ENCODE data around the gene RNGTT. TPM values are rescaled to one million over a fixed set of nuclear protein-coding genes. Genes with fewer than 3 reads are reported as not detected.

The RNGTT gene
- total RNA-seq, 3 donors from 2014 or later: 9.1 to 30.3 (median 22.6) TPM

DNA sequence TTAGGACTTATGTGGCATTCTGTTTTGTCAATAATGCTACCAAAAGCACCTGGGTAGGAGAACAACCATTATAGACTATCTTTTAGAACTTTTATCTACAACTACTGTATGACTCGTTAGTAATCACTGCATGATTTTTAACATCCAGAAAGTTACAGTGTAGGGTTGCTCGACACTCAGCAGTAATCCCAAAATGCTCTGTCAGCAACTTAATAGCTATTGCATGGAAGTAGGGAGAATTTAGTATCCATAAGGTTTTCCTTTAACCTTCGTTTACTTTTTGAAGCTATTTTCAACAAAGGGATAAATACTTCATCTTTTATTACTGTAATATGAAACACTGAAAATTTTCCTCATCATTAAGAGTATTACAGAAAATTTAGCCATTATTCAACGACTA, 309.5 kb downstream of the RNGTT start:
- Histone ChIP-seq H3K4me3 (no peak overlapping the region), H3K9me3 (peaks cover 13 to 19% of the 10 kb centered on the region in 2 donors), H3K27ac (no peak overlapping the region), H3K36me3 (peaks cover 5% of the 10 kb centered on the region), H3K4me1 (no peaks in the 10 kb centered on the region), H3K27me3 (no peaks in the 10 kb centered on the region)
- TF ChIP-seq, protein P1, sequence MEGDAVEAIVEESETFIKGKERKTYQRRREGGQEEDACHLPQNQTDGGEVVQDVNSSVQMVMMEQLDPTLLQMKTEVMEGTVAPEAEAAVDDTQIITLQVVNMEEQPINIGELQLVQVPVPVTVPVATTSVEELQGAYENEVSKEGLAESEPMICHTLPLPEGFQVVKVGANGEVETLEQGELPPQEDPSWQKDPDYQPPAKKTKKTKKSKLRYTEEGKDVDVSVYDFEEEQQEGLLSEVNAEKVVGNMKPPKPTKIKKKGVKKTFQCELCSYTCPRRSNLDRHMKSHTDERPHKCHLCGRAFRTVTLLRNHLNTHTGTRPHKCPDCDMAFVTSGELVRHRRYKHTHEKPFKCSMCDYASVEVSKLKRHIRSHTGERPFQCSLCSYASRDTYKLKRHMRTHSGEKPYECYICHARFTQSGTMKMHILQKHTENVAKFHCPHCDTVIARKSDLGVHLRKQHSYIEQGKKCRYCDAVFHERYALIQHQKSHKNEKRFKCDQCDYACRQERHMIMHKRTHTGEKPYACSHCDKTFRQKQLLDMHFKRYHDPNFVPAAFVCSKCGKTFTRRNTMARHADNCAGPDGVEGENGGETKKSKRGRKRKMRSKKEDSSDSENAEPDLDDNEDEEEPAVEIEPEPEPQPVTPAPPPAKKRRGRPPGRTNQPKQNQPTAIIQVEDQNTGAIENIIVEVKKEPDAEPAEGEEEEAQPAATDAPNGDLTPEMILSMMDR (IDR thresholded peaks at IDR 0.05): no peak
- TF ChIP-seq POLR2AphosphoS5 (IDR thresholded peaks at IDR 0.05) (no peak), POLR2A (IDR thresholded peaks at IDR 0.05) (no peak)
- intact Hi-C loops (cut with DNase I; ENCODE audit: low total_unique reads): no loop called here
- no peak for DNase-seq (ENCODE audit: low spot score in 2 of 2)

DNA sequence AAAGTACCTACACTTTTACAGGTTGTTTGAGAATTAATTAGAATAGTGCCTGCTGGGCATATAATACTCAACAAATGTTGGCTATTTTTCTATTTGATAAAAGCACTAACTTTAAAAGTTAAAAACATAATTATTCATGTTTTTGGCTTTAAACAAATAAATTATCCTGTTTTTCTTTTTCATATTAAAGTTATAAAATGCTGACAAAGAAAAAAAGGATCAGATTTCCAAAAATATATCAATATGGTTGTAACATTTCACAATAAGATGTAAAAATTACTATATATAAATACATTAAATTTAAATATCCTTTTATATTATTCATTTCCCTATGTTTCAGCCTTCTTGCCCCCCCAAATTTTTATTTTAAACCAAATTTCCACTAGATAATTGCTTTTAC, 312.0 kb downstream of the RNGTT start:
- no peak for TF ChIP-seq POLR2AphosphoS5 (IDR thresholded peaks at IDR 0.05)
- TF ChIP-seq, protein P1 (IDR thresholded peaks at IDR 0.05): no peak
- TF ChIP-seq POLR2A (IDR thresholded peaks at IDR 0.05): no peak
- intact Hi-C loops (cut with DNase I; ENCODE audit: low total_unique reads): no loop called here

DNA sequence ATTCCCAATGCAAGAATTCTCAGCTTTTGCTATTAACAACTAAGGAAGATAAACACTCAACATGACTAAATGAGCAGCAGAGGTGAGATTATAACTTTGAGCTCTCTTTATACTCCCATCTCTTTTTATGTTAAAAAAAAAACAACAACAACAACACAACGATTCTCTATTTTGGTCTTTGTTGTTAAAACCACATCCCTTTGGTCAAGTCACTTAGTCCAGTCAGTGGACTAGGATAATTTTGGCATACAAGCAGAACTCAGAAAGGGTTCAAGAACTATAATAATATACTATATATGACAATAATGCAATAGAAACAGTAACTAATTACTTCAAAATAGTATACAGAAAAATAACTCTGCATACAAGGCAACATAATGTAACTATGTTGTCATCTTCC, 312.4 kb downstream of the RNGTT start:
- Histone ChIP-seq H3K27ac (no peak overlapping the region), H3K4me3 (no peak overlapping the region), H3K27me3 (no peaks in the 10 kb centered on the region), H3K9me3 (no peaks in the 10 kb centered on the region), H3K36me3 (peaks cover 5% of the 10 kb centered on the region), H3K4me1 (no peaks in the 10 kb centered on the region)
- DNase-seq (ENCODE audit: low spot score in 2 of 2): no peak
- intact Hi-C loops (cut with DNase I; ENCODE audit: low total_unique reads): no loop called here
- TF ChIP-seq, protein P1 (IDR thresholded peaks at IDR 0.05): no peak
- no peak for TF ChIP-seq POLR2A (IDR thresholded peaks at IDR 0.05)
- no peak for TF ChIP-seq POLR2AphosphoS5 (IDR thresholded peaks at IDR 0.05)

More for the DNA sequence above, 312.0 kb downstream of the RNGTT start:
- H3K9me3 ChIP-seq: no peaks in the 10 kb centered on the region
- no peak overlapping the region for H3K4me3 ChIP-seq
- H3K36me3 ChIP-seq: peaks cover 5% of the 10 kb centered on the region
- no peak for DNase-seq (ENCODE audit: low spot score in 2 of 2)
- H3K4me1 ChIP-seq: no peaks in the 10 kb centered on the region
- H3K27ac ChIP-seq: no peak overlapping the region
- H3K27me3 ChIP-seq: no peaks in the 10 kb centered on the region

DNA sequence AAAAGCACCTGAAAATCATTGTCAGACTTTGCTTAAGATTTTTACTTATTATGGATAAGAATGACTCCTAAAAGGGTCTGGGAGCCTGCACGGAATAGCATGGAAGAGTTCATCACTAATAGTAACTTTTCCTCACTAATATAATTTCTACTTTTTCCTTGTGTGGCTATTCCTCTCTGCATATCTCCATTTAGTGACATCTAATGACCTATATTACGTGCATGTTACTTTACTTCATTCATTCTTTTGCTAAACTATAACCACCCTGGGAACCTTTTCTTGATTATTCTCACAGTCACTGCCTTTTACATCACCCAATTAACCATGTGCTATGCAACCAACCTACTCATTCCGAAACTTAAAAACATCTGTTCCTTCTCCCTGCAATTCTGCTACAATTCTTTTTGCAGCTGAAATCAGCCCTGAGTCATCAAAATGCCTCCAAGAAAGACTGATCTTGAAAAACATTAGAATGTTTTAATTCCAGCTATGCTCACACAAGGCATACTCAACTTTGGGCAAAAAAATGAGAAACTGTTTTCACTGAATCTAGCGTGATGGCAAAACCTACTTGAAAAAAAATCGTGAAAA, 313.3 kb downstream of the RNGTT start:
- no peaks in the 10 kb centered on the region for H3K4me1 ChIP-seq
- no peaks in the 10 kb centered on the region for H3K9me3 ChIP-seq
- no peak overlapping the region for H3K27ac ChIP-seq
- H3K27me3 ChIP-seq: no peaks in the 10 kb centered on the region
- H3K4me3 ChIP-seq: no peak overlapping the region
- TF ChIP-seq POLR2AphosphoS5 (IDR thresholded peaks at IDR 0.05): no peak
- no peak for TF ChIP-seq POLR2A (IDR thresholded peaks at IDR 0.05)
- TF ChIP-seq, protein P1 (IDR thresholded peaks at IDR 0.05): no peak
- no peak for DNase-seq (ENCODE audit: low spot score in 2 of 2)
- H3K36me3 ChIP-seq: peaks cover 5% of the 10 kb centered on the region
- intact Hi-C loops (cut with DNase I; ENCODE audit: low total_unique reads): no loop called here

DNA sequence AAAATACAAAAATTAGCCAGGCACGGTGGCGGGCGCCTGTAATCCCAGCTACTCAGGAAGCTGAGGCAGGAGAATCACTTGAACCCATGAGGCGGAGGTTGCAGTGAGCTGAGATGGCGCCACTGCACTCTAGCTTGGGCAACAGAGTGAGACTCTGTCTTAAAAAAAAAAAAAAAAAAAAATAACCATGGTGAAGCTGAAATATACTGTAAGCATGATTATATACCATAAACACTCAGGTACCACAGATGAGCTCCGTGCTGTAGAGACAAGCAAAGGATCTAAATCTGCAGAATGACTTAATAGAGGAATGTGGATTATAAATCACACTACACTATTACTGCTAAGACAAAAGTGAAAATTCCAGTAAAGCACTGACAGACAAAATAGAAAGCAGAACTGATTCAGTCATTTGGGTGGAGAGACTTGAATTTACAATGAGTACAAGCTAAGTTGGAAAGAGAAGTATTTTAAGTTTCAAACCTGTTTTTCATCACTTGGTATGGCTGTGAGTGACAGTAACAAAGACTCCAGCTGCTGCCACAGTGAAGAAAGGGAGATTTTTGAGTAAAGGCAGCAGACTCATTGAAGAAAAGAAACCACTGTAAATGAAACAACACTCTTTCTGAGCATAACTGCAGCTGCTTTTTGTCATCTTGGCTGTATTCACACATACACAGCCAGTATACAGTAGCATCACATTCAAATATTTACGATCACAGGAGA, 322.1 kb downstream of the RNGTT start:
- Histone ChIP-seq H3K4me1 (no peaks in the 10 kb centered on the region), H3K4me3 (no peak overlapping the region), H3K9me3 (no peaks in the 10 kb centered on the region), H3K27ac (no peak overlapping the region), H3K36me3 (no peaks in the 10 kb centered on the region), H3K27me3 (no peaks in the 10 kb centered on the region)
- no peak for DNase-seq (ENCODE audit: low spot score in 2 of 2)
- intact Hi-C loops (cut with DNase I; ENCODE audit: low total_unique reads): no loop called here
- no peak for TF ChIP-seq POLR2A (IDR thresholded peaks at IDR 0.05)
- TF ChIP-seq POLR2AphosphoS5 (IDR thresholded peaks at IDR 0.05): no peak
- TF ChIP-seq, protein P1 (IDR thresholded peaks at IDR 0.05): no peak
